OCI-LY7 (cell line): ENCODE results near the gene BASP1.

ENCODE experiments used
- EZH2phosphoT487 ChIP-seq: fragments of 200-600 bp; sonication (generic); IDR thresholded peaks from 2 replicates; pipeline ENCODE4 v1.6.1; 2018; ENCODE audit warnings: low read depth, borderline replicate concordance, mild to moderate bottlenecking, mixed run types, antibody characterized with exemption, low read length, moderate library complexity, mixed read lengths
- TF ChIP-seq, protein P1 (sequence below): fragments of 200-600 bp; sonication (generic); conservative IDR thresholded peaks from 2 replicates; pipeline ENCODE4 v1.5.1; 2014; ENCODE audit warnings: mild to moderate bottlenecking, antibody characterized with exemption, low read length, moderate library complexity, mixed read lengths

DNA sequence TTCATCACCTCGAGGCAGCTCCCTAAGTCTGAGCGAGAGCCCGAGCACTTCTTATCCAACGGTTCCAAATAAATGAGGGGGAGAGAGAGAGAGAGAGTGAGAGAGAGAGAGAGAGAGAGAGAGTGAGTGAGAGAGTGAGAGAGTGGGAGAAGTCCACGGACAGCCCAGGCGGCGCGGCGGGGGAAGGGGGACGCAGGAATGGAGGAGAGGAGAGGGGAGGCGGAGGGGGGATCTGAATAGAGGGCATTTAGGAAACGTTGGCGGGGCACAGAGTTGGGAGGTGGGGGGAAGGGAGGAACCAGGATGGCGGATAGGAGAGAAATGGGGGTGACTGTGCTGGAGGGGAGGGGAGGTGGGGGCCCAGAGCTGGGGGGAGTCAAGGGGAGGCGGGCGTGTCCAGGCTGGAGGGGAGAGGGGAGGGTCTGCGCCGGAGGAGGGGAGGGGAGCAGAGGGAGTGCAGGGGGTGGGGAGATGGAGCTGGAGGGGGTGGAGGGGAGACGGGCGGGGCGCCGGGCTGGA is 398 bp upstream of the BASP1 start:
- no peak for TF ChIP-seq EZH2phosphoT487
- TF ChIP-seq, protein P1, sequence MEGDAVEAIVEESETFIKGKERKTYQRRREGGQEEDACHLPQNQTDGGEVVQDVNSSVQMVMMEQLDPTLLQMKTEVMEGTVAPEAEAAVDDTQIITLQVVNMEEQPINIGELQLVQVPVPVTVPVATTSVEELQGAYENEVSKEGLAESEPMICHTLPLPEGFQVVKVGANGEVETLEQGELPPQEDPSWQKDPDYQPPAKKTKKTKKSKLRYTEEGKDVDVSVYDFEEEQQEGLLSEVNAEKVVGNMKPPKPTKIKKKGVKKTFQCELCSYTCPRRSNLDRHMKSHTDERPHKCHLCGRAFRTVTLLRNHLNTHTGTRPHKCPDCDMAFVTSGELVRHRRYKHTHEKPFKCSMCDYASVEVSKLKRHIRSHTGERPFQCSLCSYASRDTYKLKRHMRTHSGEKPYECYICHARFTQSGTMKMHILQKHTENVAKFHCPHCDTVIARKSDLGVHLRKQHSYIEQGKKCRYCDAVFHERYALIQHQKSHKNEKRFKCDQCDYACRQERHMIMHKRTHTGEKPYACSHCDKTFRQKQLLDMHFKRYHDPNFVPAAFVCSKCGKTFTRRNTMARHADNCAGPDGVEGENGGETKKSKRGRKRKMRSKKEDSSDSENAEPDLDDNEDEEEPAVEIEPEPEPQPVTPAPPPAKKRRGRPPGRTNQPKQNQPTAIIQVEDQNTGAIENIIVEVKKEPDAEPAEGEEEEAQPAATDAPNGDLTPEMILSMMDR = no peak
